H1 (cell line): ENCODE measurements around the gene RASA1. TPM values are rescaled to one million over a fixed set of nuclear protein-coding genes. Genes with fewer than 3 reads are reported as not detected.

Experiments
- CTCF ChIA-PET: fragments of 300-600 bp; sonication (Branson Sonifier 250); formaldehyde crosslinking; loops from one replicate; lab custom pipeline; 2021; ENCODE audit not compliant: partially characterized antibody; lab: Charles Lee
- POLR2A ChIA-PET: fragments of 300-600 bp; sonication (Branson Sonifier 250); formaldehyde crosslinking; loops from one replicate; lab custom pipeline; 2021; ENCODE audit warnings: inconsistent platforms; ENCODE audit not compliant: partially characterized antibody; lab: Charles Lee
- DNase-seq, 2 experiments: peaks; one replicate each; pipeline versions ENCODE4 v3.0.0 to v3.0.0-alpha.2; 2010 to 2022; ENCODE audit warnings: low spot score in 2 of 2, low read depth in 1 of 2, mixed read lengths in 1 of 2
- FAIRE-seq: peaks from 2 replicates; lab custom pipeline; 2011; peaks lifted over from hg19 to GRCh38; lab: Jason Lieb, UNC
- H2AFZ ChIP-seq: 2 replicates; pipeline ENCODE4 v1.8.1; 2012; ENCODE audit warnings: low read length, inconsistent platforms
- H2AK5ac ChIP-seq: 2 replicates; pipeline ENCODE4 v1.6.1; 2013; ENCODE audit warnings: low read depth, low read length
- H2BK120ac ChIP-seq: replicated peaks from 2 replicates; pipeline ENCODE3; 2013; ENCODE audit warnings: low read depth, low read length, inconsistent platforms
- H2BK12ac ChIP-seq: 2 replicates; pipeline ENCODE4 v1.6.1; 2013; ENCODE audit warnings: low read depth, low read length
- H2BK15ac ChIP-seq: 2 replicates; pipeline ENCODE4 v1.6.1; 2013; ENCODE audit warnings: low read length
- H2BK20ac ChIP-seq: 2 replicates; pipeline ENCODE4 v1.6.1; 2013; ENCODE audit warnings: low read length
- H2BK5ac ChIP-seq: 2 replicates; pipeline ENCODE4 v1.6.1; 2013; ENCODE audit warnings: low read depth, low read length
- H3K14ac ChIP-seq: 2 replicates; pipeline ENCODE4 v1.6.1; 2013; ENCODE audit warnings: inconsistent platforms; ENCODE audit not compliant: insufficient read length
- H3K18ac ChIP-seq: 2 replicates; pipeline ENCODE4 v1.6.1; 2013; ENCODE audit warnings: low read length; ENCODE audit errors: extremely low read depth
- H3K23ac ChIP-seq: 2 replicates; pipeline ENCODE4 v1.6.1; 2013; ENCODE audit warnings: inconsistent platforms; ENCODE audit not compliant: insufficient read length
- H3K23me2 ChIP-seq: 2 replicates; pipeline ENCODE4 v1.6.1; 2013; ENCODE audit warnings: low read depth, low read length
- H3K27ac ChIP-seq: 2 replicates; pipeline ENCODE4 v1.6.1; 2011; ENCODE audit warnings: low read depth, low read length, inconsistent platforms
- H3K27me3 ChIP-seq, 4 experiments: replicated peaks in 1 of 4; 1 replicate in 1 of 4; 2 replicates in 3 of 4; pipeline versions ENCODE4 v1.6.1 to v1.8.1; 2011 to 2013; ENCODE audit warnings: low read length in 3 of 4, mild to moderate bottlenecking in 3 of 4, inconsistent platforms in 2 of 4, mixed read lengths in 2 of 4, moderate library complexity in 1 of 4; ENCODE audit not compliant: control insufficient read depth in 3 of 4, insufficient read depth in 3 of 4; ENCODE audit errors: extremely low read depth in 1 of 4
- H3K36me3 ChIP-seq, 4 experiments: 2 replicates each; pipeline versions ENCODE4 v1.6.1 to v1.8.1; 2011 to 2013; ENCODE audit warnings: mild to moderate bottlenecking in 4 of 4, low read length in 3 of 4, moderate library complexity in 2 of 4, control low read depth in 1 of 4, inconsistent platforms in 1 of 4; ENCODE audit not compliant: insufficient read depth in 4 of 4, control insufficient read depth in 2 of 4
- H3K4ac ChIP-seq: replicated peaks from 2 replicates; pipeline ENCODE3; 2013; ENCODE audit warnings: low read length, low read depth, mixed read lengths, inconsistent platforms; ENCODE audit not compliant: insufficient read length
- H3K4me1 ChIP-seq, 4 experiments: replicated peaks in 1 of 4; 1 replicate in 1 of 4; 2 replicates in 3 of 4; pipeline versions ENCODE4 v1.6.1 to v1.8.1; 2011 to 2013; ENCODE audit warnings: low read length in 3 of 4, inconsistent platforms in 2 of 4, mixed read lengths in 1 of 4; ENCODE audit not compliant: insufficient read depth in 4 of 4, control insufficient read depth in 3 of 4
- H3K4me2 ChIP-seq, 2 experiments: 2 replicates each; pipeline versions ENCODE4 v1.6.1 to v1.8.1; 2011 to 2013; ENCODE audit warnings: low read depth in 2 of 2, low read length in 2 of 2, control low read depth in 1 of 2, inconsistent platforms in 1 of 2, mild to moderate bottlenecking in 1 of 2; ENCODE audit not compliant: insufficient read depth in 1 of 2
- H3K4me3 ChIP-seq, 4 experiments: fragments of 200-600, 300-600 bp in 1 of 4; sonication (generic), shearing (Covaris generic), sonication (Bioruptor Twin) in 1 of 4; 2 replicates each; pipeline versions ENCODE4 v1.5.1 to v1.8.1; 2011 to 2016; ENCODE audit warnings: low read length in 4 of 4, low read depth in 3 of 4, control low read depth in 2 of 4, inconsistent platforms in 2 of 4, mild to moderate bottlenecking in 2 of 4, mixed read lengths in 1 of 4, moderate library complexity in 1 of 4; ENCODE audit not compliant: insufficient read depth in 2 of 4; ENCODE audit errors: extremely low read depth in 1 of 4
- H3K56ac ChIP-seq: replicated peaks from 2 replicates; pipeline ENCODE3; 2013; ENCODE audit warnings: low read depth, mild to moderate bottlenecking, mixed read lengths, low read length, inconsistent platforms; ENCODE audit not compliant: insufficient read length
- H3K79me1 ChIP-seq: 2 replicates; pipeline ENCODE4 v1.6.1; 2013; ENCODE audit warnings: low read depth, low read length, control low read depth
- H3K79me2 ChIP-seq, 2 experiments: 2 replicates each; pipeline versions ENCODE4 v1.6.1 to v1.8.1; 2012 to 2013; ENCODE audit warnings: low read length in 2 of 2, mild to moderate bottlenecking in 2 of 2, inconsistent platforms in 1 of 2; ENCODE audit not compliant: insufficient read depth in 2 of 2, control insufficient read depth in 1 of 2
- H3K9ac ChIP-seq, 4 experiments: replicated peaks in 1 of 4; 1 replicate in 1 of 4; 2 replicates in 3 of 4; pipeline versions ENCODE4 v1.6.1 to v1.8.1; 2011 to 2013; ENCODE audit warnings: low read depth in 3 of 4, low read length in 3 of 4, control low read depth in 2 of 4, mild to moderate bottlenecking in 2 of 4, moderate library complexity in 2 of 4, inconsistent platforms in 1 of 4; ENCODE audit errors: extremely low read depth in 1 of 4
- H3K9me3 ChIP-seq, 2 experiments: 2 replicates each; pipeline versions ENCODE4 v1.6.1 to v1.8.1; 2012 to 2013; ENCODE audit warnings: mild to moderate bottlenecking in 2 of 2, moderate library complexity in 2 of 2, control low read depth in 1 of 2, inconsistent platforms in 1 of 2, low read depth in 1 of 2, low read length in 1 of 2, mixed read lengths in 1 of 2; ENCODE audit not compliant: insufficient read depth in 2 of 2
- H4K20me1 ChIP-seq, 2 experiments: replicated peaks in 1 of 2; 2 replicates each; pipeline versions ENCODE3 to v1.8.1; 2011 to 2013; ENCODE audit warnings: inconsistent platforms in 2 of 2, low read length in 2 of 2, mild to moderate bottlenecking in 1 of 2; ENCODE audit not compliant: insufficient read depth in 2 of 2, control insufficient read depth in 1 of 2
- H4K5ac ChIP-seq: 2 replicates; pipeline ENCODE4 v1.6.1; 2013; ENCODE audit warnings: low read length, low read depth, mixed read lengths, inconsistent platforms; ENCODE audit not compliant: insufficient read length
- H4K8ac ChIP-seq: 2 replicates; pipeline ENCODE4 v1.8.0; 2013; ENCODE audit warnings: mild to moderate bottlenecking, moderate library complexity, low read length, inconsistent platforms; ENCODE audit not compliant: insufficient read depth; ENCODE audit errors: extremely low read depth
- H4K91ac ChIP-seq: replicated peaks from 2 replicates; pipeline ENCODE3; 2013; ENCODE audit warnings: low read length, mixed read lengths, inconsistent platforms; ENCODE audit not compliant: insufficient read length
- ASH2L ChIP-seq: fragments of 200-600, 300-600 bp; sonication (generic); IDR thresholded peaks from one replicate; pipeline ENCODE4 v1.7.1; 2017; ENCODE audit warnings: low read length
- JUN ChIP-seq: IDR thresholded peaks from 2 replicates; pipeline ENCODE4 v1.6.1; 2011; ENCODE audit warnings: low read depth, mild to moderate bottlenecking, improper control_type of control experiment, low read length
- MAFK ChIP-seq: IDR thresholded peaks from 2 replicates; pipeline ENCODE4 v1.6.1; 2012; ENCODE audit warnings: low read depth, mild to moderate bottlenecking, improper control_type of control experiment, low read length
- RBBP5 ChIP-seq: IDR thresholded peaks from 2 replicates; pipeline ENCODE4 v1.7.1; 2012; ENCODE audit warnings: low read depth, mild to moderate bottlenecking, inconsistent platforms, low read length, moderate library complexity, borderline replicate concordance
- RNF2 ChIP-seq: fragments of 200-900, 300-1000 bp; sonication (generic); IDR thresholded peaks from 2 replicates; pipeline ENCODE4 v1.7.1; 2016; ENCODE audit warnings: borderline replicate concordance, low read depth, mild to moderate bottlenecking, antibody characterized with exemption, low read length; ENCODE audit not compliant: poor library complexity, severe bottlenecking; ENCODE audit errors: missing control alignments
- TBP ChIP-seq: IDR thresholded peaks from 2 replicates; pipeline ENCODE4 v1.6.1; 2011; ENCODE audit warnings: low read depth, low read length, improper control_type of control experiment
- USF2 ChIP-seq: IDR thresholded peaks from 2 replicates; pipeline ENCODE4 v1.6.1; 2011; ENCODE audit warnings: low read length, improper control_type of control experiment
- WGBS, 2 experiments: shearing (Covaris generic) in 1 of 2; methylation state at CpG; one replicate each; pipeline versions ENCODE4 v1.1.6 to v1.1.7; 2013 to 2015; ENCODE audit warnings: low lambda C conversion rate in 2 of 2, mixed read lengths in 2 of 2, inconsistent platforms in 1 of 2, low coverage in 1 of 2, missing lambda C conversion rate in 1 of 2; ENCODE audit not compliant: insufficient replicate concordance in 2 of 2, insufficient coverage in 1 of 2, insufficient read length in 1 of 2; ENCODE audit errors: extremely low coverage in 1 of 2, missing lambda C conversion rate in 1 of 2; 5-methylcytosine and 5-hydroxymethylcytosine counted together
- polyA plus RNA-seq, 7 experiments: library from polyadenylated mRNA; depleted of rRNA in 3 of 7; stranded (reverse) in 5 of 7; unstranded in 2 of 7; fragments of >200 nt in 5 of 7; fragments of 200-250 nt in 2 of 7; gene quantifications; 1 replicate in 5 of 7; 2 replicates in 1 of 7; 4 replicates in 1 of 7; pipeline versions ENCODE4 v1.2.1 to v1.2.3, GENCODE V29; 2011 to 2013; ENCODE audit warnings: missing spikeins in 2 of 7, mixed read lengths in 2 of 7
- total RNA-seq: library from RNA; stranded (reverse); fragmentation: NEBNext Ultra II Directional; extraction: Animal tissue kit (Norgen Biotek cat#: 25700); gene quantifications from 2 replicates; pipeline ENCODE4 v1.2.1, GENCODE V29; 2021

Gene RASA1
- total and polyA plus RNA-seq, 2 of the 8 experiments (the other 6 are each of a cell fraction or from before 2014, with no cell fraction given): 15.9 to 33.8 TPM

GRCh38 chr5:87322381-87322780, 54.7 kb downstream of the RASA1 start:
- Histone ChIP-seq H2BK15ac (no peak overlapping the region), H3K9ac (no peak overlapping the region), H2BK20ac (no peak overlapping the region), H3K56ac (no peak overlapping the region), H3K79me2 (peaks cover 0 to 87% of the 10 kb centered on the region in 2 experiments; a peak in 3 of 4 replicates), H4K20me1 (no peaks in the 10 kb centered on the region), H3K14ac (no peak overlapping the region), H3K27ac (no peak overlapping the region), H2BK12ac (no peak overlapping the region), H3K4ac (no peak overlapping the region), H3K36me3 (peaks cover 0 to 10% (median 1%) of the 10 kb centered on the region in 4 experiments; a peak in 2 of 8 replicates), H2BK5ac (no peak overlapping the region), H3K4me1 (no peaks in the 10 kb centered on the region; a peak in 1 of 7 replicates), H3K27me3 (no peaks in the 10 kb centered on the region), H3K4me3 (no peak overlapping the region), H3K79me1 (peaks cover 2% of the 10 kb centered on the region; the same call in 1 of the 2 replicates), H4K5ac (no peak overlapping the region), H2AFZ (no peak overlapping the region), H3K4me2 (no peak overlapping the region), H4K91ac (no peak overlapping the region), H2BK120ac (no peak overlapping the region), H2AK5ac (no peak overlapping the region), H4K8ac (no peak overlapping the region), H3K18ac (no peak overlapping the region), H3K23me2 (no peaks in the 10 kb centered on the region), H3K23ac (no peak overlapping the region), H3K9me3 (peaks cover 8 to 12% of the 10 kb centered on the region in 2 experiments)
- FAIRE-seq (no peak), DNase-seq (no peak)
- CTCF ChIA-PET: interaction anchor here (0.9 to 1.3 kb wide), 3 partner anchors 9 to 67 kb away, joined by 3 to 6 read pairs (median 4); no protein-coding TSS in a partner anchor
- WGBS, 2 experiments: 92% methylated on average over 3 of the region's 3 CpGs; no CpG with 5 or more reads in 1 of the 2 experiments
- POLR2A ChIA-PET: interaction anchor here (1.2 kb wide), 1 partner anchor 10 kb away, joined by 3 read pairs; no protein-coding TSS in a partner anchor
- no peak for TF ChIP-seq JUN
- TF ChIP-seq USF2: peak; percentile 52; the same call in 1 of the 2 replicates
- no peak for TF ChIP-seq TBP
- no peak for TF ChIP-seq ASH2L
- TF ChIP-seq MAFK: no peak
- no peak for TF ChIP-seq RBBP5
- TF ChIP-seq RNF2: no peak
